Heart left ventricle (tissue), 13 donors: ENCODE measurements around the gene UTP18.

Source experiments
- CTCF ChIP-seq, 12 donors: fragments of 200-600 bp; sonication (generic) in 4 of 12; IDR thresholded peaks; one replicate each; pipeline versions ENCODE4 v1.5.0 to v1.8.0; 2018 to 2022; ENCODE audit warnings: antibody characterized with exemption in 12 of 12, mild to moderate bottlenecking in 5 of 12
- POLR2A ChIP-seq, 2 donors: fragments of 450-650 bp; IDR thresholded peaks; one replicate each; pipeline ENCODE4 v1.6.1; 2017; ENCODE audit warnings: antibody characterized with exemption in 2 of 2, mild to moderate bottlenecking in 2 of 2, moderate library complexity in 2 of 2
- donor health status: ischemic (EF 13 %, LVEDD 7.1; RV severe dilation, severe dysfunction).
- donor health status: DM: no; HTN: yes; CAD: no.
- donor health status: DM: no; HTN: no; CAD: no.
- donor health status: ischemic (EF 25% LVEDD 6.9; RV normal size, moderate dysfunction).
- donor health status: ischemic (EF 25% LVEDD 5.7; RV mildly dilated, moderate dysfunction).
- donor health status: ischemic (EF 35%, LVEDD 5.7; RV mildly dilated, moderate dysfunction).
- donor health status: nonischemic (EF 11% LVEDD 7.7; RV severe dilation, severe dysfunction).
- donor health status: DM: yes; HTN: yes; CAD: no.
- donor health status: PGD.
- donor health status: ischemic (EF 29% LVEDD 5.4; RV normal size, mild dysfunction).
- donor health status: nonischemic (EF 23%, LVEDD 6.1; RV moderate dilation, normal function).

GRCh38 chr17:51270636-51271035, 10.3 kb downstream of the UTP18 start:
- no peak for TF ChIP-seq CTCF (IDR thresholded peaks at IDR 0.05)
- TF ChIP-seq POLR2A (IDR thresholded peaks at IDR 0.05) = no peak
